Vagina (tissue), 2 donors: ENCODE data around the gene DDX17.

Experiments used
- POLR2AphosphoS5 ChIP-seq, 2 donors: sonication (generic); formaldehyde crosslinking; IDR thresholded peaks; one replicate each; pipeline ENCODE4 v1.9.0; 2017; ENCODE audit warnings: antibody characterized with exemption in 2 of 2, mild to moderate bottlenecking in 2 of 2, low read depth in 1 of 2; ENCODE audit not compliant: insufficient read depth in 1 of 2
- TF ChIP-seq, protein P1 (sequence below), 3 experiments: fragments of 450-650 bp in 2 of 3; fragments of 200-600 bp in 1 of 3; sonication (generic) in 1 of 3; IDR thresholded peaks; one replicate each; pipeline ENCODE4 v1.5.1; 2017 to 2019; ENCODE audit warnings: antibody characterized with exemption in 3 of 3, mild to moderate bottlenecking in 2 of 3, moderate library complexity in 2 of 3

DNA sequence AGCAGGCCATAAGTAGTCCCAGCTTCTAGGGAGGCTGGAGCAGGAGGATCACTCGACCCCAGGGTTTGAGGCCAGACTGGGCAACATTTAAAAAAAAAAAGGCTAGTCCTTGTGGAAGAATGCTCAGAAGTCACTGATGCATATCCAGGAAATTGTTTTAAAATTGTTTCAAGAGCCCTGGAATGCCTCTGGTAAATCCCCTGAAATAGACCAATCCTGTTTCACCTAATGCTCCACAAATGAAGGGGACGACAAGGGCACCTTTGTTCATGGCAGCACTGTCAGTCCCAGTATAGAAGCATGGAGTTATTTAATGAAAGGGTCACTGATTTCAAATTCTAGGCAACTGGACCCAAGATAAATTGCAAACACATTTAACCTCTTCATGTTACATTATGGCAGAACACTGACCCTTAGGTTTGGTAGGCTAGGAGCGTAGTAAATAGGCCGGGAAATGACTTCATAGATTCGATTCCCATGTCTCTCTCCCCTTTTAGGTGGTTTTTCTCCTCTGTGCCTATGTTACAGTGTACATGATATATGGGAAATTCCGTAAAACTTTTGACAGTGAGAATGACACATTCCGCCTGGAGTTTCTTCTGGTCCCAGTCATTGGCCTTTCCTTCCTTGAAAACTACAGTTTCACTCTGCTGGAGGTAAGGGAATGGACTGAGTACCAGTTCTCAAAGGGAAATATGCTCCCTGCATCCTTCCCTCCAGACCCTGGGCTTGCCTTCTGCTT lies 26.8 kb downstream of the DDX17 start:
- TF ChIP-seq, protein P1, sequence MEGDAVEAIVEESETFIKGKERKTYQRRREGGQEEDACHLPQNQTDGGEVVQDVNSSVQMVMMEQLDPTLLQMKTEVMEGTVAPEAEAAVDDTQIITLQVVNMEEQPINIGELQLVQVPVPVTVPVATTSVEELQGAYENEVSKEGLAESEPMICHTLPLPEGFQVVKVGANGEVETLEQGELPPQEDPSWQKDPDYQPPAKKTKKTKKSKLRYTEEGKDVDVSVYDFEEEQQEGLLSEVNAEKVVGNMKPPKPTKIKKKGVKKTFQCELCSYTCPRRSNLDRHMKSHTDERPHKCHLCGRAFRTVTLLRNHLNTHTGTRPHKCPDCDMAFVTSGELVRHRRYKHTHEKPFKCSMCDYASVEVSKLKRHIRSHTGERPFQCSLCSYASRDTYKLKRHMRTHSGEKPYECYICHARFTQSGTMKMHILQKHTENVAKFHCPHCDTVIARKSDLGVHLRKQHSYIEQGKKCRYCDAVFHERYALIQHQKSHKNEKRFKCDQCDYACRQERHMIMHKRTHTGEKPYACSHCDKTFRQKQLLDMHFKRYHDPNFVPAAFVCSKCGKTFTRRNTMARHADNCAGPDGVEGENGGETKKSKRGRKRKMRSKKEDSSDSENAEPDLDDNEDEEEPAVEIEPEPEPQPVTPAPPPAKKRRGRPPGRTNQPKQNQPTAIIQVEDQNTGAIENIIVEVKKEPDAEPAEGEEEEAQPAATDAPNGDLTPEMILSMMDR (IDR thresholded peaks at IDR 0.05): no peak
- no peak for TF ChIP-seq POLR2AphosphoS5 (IDR thresholded peaks at IDR 0.05; ENCODE audit: insufficient read depth in 1 of 2, low read depth in 1 of 2)
